SHP77 (cell line): ENCODE measurements around the gene RBFOX1.

Experiments
- DNase-seq, 2 experiments: peaks; one replicate each; lab custom pipeline; 2025; lab: John Stamatoyannopoulos, UW

Gene RBFOX1

DNA sequence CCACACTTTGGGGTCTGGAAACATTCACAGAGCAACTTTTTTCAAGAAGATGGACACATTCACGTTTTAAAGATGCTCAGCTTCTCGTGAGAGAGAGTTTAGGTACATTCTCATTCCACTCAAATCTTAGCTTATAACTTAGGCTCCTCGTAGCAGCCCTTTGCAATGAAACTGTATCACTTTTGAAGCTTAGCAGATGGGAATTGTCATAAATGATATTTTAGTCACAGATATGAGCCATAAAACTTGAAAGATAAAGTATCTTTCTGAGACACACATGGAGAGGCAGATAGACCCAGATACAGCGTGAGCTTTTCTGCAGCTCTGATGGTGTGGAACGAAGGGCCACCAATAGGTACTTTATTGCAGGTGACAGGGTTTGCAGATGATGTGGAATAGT is 41.1 kb downstream of the RBFOX1 start:
- DNase-seq = no peak

DNA sequence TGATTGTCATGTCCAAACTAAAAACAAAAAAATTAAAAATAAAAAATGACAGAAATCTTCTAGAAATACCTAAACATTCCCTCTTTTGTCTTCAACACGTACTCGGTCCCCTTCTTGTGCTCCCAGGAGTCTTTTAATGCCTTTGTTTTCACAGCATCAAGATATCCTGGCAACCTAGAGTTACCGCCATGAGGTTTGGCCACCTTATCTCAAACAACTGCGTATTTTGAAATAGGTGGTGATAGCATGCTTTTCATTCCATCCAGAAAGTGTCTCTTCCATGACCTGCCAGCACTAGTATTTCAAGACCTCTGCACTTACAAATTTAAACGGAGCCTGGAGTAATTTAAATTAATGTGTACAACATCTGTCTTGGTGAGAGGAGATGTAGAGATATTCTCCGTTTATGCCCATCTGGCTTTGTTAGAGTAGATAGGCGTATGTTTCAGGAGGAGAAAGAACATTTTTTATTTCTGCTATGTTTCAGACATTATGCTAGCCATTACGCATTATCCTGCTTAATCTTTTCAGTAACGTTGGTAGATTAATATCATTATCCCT is 42.0 kb downstream of the RBFOX1 start:
- DNase-seq = no peak

DNA sequence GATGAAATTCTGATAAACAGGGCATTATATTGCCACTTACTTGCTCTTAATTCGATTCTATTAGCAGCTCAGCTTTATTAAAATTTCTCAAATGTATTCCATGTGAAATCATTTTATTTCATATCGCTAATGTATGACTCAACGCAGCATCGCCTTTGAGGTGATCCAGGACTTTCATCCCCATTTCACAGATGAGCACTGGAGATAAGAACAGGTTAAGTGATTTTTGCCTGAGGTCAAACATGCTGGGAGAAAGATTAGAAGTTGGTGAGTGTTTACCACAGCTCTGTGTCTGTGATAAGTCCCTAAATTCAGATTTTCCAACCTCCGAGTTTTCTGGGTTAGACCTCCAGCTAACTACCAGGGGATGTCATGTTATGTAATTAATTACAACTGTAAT is 43.6 kb downstream of the RBFOX1 start:
- no peak for DNase-seq

DNA sequence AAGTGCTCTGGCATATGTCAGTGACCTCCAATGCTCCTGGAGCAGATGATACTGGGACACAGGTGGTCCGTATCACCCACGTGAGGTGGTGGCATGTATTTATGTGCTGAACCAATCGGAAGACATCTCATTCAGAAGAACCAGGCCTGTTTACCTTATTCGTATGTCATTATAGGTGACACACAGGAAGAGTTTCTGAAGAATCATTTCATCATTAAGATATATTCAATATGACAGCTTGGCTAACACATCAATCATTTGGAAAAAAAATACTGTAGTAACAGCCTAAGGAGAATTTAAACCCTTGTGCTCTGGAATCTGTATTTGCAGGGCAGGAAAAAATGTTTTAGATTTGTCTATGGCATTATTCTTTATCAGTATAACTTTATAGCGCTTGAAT is 44.6 kb downstream of the RBFOX1 start:
- DNase-seq = no peak

DNA sequence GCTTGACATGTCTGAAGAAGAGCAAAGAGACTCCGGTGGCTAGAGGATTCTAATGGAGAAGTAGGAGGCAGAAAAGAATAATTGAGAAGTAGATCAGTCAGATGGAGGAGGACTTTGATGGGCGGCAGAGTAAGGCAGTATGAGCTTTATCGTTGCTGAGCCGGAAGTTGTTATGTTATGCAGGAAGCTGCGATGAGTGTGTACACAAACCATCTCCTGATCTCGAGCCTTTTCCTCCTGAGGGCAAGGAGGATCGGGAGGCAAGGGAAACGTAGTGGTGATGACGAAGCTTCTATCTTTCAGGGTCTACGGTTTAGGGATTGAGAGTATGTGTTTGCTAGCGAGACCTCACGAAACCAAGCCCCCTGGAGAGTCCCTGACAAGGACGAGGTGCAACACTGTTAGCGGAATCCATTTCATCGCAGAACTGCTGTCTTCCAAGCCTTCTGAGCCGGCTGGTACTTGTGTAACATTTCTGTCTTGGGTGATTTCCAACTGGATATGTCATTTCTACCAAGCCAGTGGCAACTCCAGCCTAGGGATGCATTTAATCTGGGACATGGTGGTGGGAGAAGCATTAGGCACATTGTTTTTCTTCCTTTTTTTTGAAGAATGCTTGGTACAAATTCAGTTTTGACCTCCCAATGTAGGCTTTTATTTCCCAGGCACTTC is 45.5 kb downstream of the RBFOX1 start:
- DNase-seq = no peak

DNA sequence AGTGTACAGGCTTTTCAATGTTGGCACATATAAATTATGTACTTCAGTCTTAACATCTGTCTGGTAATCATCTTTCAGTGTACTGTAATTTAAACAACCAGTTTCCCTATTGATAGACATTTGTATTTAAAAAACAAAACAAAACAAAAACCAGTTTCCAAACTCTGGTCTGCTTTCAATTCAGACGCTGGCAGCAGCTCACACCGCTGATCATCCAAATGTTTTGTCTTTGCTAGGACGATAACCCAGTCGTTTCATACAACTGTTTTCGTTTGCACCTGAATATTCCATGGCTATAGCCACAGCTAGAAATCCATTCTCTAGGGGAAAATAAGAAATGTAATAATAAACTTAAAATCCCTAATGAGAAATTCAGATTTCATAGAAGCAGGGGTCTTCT is 47.8 kb downstream of the RBFOX1 start:
- no peak for DNase-seq

DNA sequence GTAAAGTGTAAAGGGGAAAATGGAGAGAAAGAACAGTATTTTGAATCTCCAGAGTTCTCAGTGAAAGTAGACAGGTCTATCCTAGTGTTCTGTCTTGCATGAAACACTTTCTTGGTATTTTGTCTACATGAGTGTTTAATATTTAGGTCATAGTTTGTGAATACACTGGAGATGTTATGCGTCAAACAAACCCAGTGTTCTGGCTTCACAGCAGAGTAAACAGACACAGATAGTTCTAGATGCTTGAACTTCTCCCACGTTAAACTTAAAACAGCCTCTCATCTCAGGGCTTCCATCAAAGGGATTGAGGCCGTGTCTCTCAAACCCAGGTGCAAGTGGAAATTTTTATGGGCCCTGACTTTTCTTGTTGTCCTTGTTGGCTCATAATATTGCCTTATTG is 48.3 kb downstream of the RBFOX1 start:
- DNase-seq = no peak

DNA sequence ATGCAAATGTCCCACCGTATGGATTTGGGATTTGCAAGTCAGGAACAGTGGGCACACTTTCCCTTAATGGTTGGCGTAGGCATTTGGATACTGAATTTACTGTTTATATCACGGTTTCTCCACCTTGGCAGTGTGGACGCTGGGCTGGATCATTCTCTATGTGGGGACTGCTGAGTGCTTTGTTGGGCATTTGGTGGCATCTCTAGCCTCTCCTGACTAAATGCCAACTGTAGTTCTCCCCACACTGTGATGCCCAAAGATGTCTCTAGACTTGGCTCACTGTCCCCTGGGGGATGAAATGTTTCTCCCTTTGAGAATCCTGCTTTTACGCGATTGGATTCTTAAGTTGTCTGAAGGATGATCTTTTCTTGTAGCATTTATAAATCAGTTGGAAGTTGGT is 49.0 kb downstream of the RBFOX1 start:
- DNase-seq = no peak

DNA sequence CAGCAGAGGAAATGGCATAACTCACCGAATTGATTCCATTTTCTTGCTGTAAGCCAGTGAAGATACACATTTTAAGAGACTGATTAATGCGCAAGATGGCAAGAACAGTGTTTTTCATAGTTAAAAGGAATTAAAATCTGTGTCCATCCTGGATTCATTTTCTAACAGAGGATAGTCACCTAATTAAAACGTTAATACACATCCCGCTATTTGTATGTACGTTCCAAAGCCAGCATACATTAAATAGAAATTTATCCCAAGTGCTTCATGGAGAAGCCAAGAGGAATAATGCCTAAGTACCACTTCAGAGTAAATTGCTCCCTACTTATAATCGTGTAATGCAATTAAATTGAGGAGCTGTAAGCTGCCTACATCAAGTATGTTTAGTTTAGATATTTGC is 49.9 kb downstream of the RBFOX1 start:
- DNase-seq = no peak

DNA sequence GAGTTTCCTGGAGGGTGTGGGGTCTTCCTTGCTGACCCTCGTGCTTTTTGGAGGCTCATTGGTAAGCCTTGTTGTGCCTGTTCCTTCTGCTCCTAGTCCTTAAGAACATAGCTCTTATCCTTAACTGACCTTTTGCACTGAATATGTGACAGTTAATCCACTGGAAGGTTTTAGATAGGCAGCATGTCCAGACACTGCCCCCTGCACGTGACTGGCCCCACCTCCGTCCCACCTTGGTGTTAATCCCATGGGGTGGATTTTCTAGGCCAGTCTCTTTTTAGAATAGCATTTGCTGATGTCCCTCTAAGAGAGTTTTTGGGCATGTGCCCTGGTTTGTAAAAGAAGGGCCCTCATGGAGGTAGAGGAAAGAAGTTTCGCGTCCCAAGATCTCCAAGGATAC is 58.3 kb downstream of the RBFOX1 start:
- no peak for DNase-seq

DNA sequence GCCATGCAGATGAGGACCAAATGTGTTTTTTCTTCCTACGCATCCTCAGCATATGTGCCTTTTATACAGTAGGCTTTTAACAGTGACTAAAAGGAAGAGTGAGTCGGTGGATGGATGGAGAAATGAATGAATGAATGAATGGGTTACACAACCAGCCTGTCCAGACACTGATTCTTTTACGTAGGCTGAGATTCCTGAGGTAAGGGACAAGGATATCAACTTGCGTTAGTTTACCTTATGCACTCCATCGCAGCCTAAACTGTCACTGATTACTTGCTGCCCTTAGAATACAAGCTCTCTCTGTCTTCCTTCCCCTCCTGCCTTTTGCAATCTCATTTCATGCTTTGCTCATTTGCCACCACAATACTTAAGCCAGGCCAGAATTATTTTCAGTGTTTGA is 59.0 kb downstream of the RBFOX1 start:
- DNase-seq = no peak

DNA sequence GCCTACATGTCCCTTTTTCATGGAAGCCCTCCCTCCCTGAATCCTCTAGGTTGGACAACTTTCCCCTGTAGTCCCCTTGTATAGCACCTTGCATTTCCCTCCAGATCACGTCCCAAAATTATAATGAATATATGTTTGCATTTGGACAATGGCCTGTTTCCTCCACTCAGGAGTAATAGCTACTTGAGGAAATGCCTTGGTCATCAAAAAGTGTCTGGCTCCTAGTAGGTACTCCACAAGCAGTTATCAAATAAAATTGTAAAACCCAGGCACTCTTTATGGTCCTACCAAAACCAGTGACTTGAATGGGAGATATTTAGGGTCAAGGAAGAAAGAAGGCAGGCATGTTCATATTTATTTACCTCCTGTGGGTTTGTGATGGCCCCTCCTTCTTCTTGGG is 59.6 kb downstream of the RBFOX1 start:
- no peak for DNase-seq

DNA sequence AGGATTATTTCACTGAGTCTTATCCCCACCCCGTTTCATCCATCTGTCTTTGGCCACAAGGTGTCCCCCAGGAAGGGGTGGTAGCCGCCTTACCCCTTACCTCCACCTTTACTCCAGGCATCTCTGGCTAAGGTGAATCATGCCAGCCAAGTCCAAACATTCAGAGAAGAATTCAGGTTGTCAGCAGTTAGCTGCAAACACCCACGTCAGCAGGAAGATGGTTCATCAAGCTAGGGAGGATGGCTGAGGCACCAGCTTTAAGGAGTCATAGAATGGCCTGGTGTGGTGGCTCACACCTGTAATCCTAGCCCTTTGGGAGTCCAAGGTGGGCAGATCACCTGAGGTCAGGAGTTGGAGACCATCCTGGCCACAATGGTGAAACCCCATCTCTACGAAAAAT is 61.0 kb downstream of the RBFOX1 start:
- no peak for DNase-seq

DNA sequence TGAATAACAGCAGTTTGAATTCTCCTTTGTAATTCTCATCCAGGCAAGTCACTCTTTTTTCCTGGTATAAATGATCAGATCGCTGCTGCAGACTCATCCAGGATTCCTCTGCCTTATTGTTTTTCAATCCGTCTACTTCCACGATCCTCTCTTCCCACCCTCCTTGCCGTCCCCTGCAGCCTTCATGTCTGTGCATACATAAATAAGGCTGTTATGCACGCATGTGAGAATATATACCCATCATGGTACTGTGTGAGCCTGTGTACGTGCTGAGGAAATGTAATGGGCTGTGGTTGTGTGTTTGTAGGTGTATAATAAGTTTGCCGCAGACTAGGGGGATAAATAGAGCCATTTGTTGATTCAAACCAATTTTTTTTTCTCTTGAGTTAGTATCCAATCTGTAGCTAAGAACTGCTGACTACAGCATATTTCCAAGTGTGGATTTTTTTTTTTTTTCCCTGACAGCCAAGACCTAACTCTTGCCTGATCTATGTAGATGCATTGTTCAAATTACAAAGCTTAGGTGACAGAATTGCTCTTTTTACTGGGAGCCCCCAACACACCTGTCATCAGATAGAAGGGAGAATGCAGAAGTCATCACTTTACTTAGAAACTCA is 62.2 kb downstream of the RBFOX1 start:
- DNase-seq = no peak

DNA sequence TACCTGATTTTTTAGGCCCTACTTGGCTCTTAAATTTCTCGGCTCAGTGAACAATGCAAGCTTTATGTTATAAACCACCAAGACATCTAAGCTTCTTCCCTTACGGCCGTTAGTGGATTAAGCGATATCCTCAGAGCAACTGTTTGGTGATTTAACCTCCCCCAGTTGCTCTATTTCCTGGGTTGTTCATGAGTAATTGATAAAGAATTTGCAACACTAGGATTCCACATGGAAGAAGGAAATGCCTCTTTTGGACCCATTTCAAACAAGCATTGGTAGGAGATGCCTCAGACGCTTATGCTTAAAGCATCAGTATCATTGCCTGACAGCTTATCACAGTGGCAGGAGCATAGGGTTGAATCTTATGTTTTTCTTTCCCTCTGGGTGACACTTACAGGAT is 65.3 kb downstream of the RBFOX1 start:
- no peak for DNase-seq

DNA sequence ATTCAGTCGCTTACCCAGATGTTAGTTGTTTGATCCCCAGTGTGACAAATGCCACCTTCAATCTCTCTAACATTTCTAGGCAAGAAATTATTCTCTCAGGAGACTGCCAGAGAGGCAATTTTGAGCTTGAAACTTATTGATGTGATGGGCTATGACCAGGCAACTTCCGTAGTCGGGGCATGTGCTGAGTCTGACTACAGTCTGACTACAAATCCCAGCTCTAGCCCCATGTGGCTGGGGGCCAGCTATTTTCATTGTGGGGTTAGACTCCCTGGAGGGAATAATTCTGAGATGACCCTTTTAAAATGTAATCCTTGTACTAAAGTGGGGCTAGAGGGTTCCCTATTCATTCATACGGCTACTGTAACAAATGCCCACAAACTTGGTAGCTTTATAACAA is 65.9 kb downstream of the RBFOX1 start:
- DNase-seq = no peak

DNA sequence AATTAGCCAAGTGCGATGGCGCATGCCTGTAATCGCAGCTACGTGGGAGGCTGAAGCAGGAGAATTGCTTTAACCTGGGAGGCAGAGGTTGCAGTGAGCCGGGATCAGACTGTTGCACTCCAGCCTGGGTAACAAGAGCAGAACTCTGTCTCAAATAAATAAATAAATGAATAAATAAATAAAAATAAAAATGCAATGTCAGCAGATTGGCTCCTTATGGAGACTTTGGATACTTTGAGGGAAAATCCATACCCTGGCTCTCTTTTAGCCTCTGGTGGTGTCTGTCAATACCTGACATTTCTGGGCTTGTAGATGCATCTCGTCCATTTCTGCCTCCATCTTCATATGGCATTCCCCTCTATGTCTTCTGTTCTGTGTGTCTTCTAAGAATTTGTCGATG is 66.7 kb downstream of the RBFOX1 start:
- DNase-seq = no peak

DNA sequence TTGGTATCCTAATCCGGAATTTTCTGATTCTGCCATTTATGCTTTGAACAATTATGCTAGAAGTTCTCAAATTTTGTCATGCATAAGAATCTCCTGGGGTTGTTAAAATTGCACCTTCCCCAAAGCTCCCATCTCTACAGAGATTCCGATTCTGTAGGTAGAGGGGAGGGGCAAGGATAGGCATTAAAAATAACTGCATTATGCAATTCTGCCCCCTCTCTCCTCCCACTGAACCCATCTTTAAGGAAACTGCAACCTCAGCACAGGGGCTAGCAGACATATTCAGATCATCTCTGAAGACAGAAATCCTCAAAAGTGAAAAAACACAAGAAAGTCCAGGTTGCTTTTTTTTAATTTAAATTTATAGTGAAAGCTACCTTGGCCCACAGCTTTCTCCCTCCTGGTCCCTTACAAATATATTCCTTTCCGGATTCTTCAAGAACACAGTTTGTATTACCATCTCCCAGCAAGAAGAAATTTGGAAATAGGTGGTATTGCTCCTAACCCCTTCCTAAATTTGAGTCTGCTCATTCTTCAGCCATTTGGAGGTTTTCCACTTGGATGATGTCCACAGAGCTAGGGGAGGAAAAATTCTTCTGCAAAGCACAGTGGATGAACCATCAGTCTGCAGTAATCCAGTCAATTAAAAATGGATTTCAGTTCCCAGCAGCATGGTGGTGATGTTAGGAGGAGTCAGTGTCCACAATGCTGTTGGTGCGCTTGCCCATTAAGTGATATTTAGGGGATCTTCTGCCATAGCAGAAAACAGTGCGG is 67.7 kb downstream of the RBFOX1 start:
- DNase-seq = no peak

DNA sequence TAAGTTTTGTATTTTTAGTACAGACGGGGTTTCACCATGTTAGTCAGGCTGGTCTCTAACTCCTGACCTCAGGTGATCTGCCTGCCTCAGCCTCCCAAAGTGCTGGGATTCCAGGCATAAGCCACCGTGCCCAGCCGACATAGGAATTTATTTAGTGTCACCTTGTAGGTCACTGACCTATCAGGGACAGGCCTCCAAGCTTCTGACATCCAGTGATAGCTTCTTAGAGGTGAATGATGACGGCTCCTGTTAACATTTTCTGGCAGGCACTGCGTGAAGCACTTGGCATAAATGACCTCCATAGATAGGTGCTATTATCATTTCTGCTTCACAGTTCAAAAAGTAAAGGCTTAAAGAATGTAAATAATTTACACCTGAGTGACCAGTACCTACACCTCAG is 71.6 kb downstream of the RBFOX1 start:
- DNase-seq = no peak

DNA sequence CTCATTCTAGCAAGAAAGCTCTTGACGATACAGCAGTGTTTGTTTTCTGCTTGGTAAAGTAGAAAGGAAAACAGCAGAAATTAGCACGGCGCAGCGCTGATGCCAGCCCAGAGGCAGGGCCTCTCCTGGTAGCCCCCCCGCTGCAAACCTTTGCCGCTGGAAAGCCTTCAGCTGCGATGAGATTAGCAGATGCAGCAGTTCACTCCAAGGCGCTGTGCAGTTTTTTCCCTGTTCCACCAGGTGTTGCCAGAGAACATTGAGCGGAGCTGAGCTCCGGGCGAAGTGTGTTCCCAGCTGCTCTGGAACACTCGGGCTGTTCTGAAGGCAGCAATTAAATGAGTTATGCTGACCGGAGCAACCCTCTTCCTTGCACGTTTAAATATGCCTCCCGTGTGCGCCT is 72.5 kb downstream of the RBFOX1 start:
- DNase-seq = peak; percentile 46 to 69

DNA sequence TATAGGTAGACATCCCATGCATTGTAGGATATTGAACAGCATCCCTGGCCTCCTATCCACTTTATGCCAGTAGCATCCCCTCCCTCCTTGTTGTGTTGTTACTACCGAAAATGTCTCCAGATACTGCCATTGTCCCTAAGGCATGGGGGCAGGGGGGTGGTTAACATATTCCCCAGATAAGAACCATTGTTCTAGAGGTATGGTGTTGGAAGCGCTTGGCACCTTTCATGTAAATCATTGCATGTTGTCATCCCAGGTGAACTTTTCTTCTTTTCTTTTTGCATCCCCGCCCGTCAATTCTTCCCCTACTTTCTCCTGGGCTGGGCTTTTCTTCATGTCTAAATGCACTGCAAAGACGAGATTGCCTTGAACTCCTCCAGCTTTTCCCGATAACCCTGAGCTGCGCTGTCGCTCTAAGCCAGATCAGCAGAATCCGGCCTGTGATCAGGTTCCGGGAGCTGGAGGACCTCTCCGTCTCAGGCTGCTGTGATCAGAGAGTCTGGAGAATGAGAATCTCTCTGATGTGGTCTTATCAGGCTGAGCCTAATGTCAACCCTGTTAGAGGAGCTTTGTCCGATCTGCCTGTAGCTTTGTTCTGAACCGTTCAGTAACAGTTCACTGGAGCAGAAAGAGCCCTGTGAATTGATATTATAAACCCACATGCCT is 76.2 kb downstream of the RBFOX1 start:
- DNase-seq = no peak

DNA sequence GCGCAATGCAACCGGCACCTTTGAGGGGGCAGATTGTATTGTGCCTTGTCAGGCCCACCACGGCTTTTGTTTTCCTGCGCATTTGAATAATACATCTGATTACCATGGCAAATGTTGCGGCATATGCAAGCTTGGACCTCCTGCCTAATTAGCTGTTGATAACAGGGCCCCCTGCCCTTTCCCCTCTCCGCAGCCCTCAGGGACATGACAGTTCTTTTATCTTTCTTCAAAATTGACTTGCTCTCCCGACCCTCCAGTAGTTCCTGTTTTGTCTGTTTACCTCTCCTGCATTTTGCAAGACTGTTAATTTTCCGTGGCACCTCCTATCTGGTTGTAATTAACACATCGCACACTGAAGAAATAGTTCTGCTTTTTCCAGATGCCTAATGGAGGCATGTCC is 86.8 kb downstream of the RBFOX1 start:
- DNase-seq = no peak

DNA sequence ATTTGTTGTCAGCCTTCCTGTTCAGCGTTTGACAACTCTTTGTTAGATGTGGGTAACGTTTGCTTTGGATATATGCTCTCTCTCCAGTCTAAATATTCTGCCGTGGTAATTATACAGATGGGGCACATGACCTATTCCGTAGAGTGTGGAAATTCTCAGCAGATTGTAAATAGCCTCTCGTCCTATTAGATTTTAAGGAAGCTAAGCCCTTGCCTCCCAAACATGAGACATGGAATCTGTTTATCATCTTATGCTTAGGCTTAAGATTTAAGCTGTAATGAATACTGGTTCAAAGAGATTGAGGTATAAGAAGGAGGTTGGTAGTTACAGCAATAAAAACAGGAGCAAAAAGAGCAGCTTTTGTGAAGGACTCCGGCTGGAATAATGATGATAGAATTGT is 87.4 kb downstream of the RBFOX1 start:
- DNase-seq = no peak
